Activated naive CD8-positive, alpha-beta T cell treated with anti-CD3 and anti-CD28 coated beads, Interleukin-2, amount 50 U/mL, for 24 hours (primary cell): Measurements from ENCODE around the gene EHMT1.
"Not testable (repeated sequence)": the region's sequence is repeated elsewhere in the genome, so short reads cannot be mapped to it uniquely, and the experiment has no call there.

ENCODE experiments used
- ATAC-seq: fragments of 150-1000 bp; cut with Tn5 transposase; one replicate; pipeline ENCODE4 v1.10.0; 2021
- DNase-seq: peaks from one replicate; pipeline ENCODE4 v3.0.0; 2021
- H3K27ac Mint-ChIP-seq: one replicate; pipeline ENCODE4 v1.8.0; 2021; ENCODE audit warnings: mild to moderate bottlenecking, mixed read lengths
- H3K27me3 Mint-ChIP-seq: one replicate; pipeline ENCODE4 v1.8.0; 2021; ENCODE audit warnings: mixed read lengths
- H3K36me3 Mint-ChIP-seq: one replicate; pipeline ENCODE4 v1.8.0; 2021; ENCODE audit warnings: low read depth, mixed read lengths
- H3K4me1 Mint-ChIP-seq: one replicate; pipeline ENCODE4 v1.8.0; 2021; ENCODE audit warnings: mixed read lengths
- H3K4me3 Mint-ChIP-seq: one replicate; pipeline ENCODE4 v1.8.0; 2021; ENCODE audit warnings: mild to moderate bottlenecking, moderate library complexity, mixed read lengths
- H3K9me3 Mint-ChIP-seq: one replicate; pipeline ENCODE4 v1.8.0; 2021; ENCODE audit warnings: mixed read lengths

The EHMT1 gene

DNA sequence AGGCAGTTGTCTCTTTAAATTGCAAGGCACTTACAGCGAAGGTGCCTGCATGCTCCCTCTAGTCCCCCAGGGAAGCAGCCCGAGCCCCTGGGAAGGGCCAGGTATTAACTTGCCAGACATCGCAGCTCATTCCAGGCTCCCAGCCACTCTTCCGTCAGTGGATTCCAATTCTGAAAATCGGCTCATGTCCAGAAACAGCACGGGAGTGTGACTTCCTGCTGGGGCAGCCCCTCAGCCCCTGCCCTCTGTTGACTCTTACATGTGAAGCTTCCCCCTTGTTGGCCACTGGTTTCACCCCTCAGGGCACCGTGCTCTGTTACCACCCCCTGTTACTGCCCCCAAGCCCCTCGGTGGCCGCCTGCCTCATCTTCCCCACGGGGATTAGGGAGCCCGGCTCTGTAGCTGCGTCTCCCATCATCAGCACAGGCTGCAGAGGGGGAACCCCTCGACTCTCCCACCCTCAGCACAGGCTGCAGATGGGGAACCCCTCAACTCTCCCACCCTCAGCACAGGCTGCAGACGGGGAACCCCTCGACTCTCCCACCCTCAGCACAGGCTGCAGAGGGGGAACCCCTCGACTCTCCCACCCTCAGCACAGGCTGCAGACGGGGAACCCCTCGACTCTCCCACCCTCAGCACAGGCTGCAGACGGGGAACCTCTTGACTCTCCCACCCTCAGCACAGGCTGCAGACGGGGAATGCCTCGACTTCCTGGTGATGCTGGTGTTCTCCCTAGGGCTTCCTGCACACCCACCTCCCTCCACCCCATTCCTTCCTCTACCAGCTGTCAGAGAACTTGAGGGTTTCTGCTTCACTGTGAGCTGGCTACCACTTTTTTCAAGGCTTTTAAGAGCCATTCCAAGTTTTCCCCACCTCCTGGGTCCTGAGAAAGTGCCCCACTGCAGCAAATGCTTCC, 247.7 kb downstream of the EHMT1 start:
- H3K9me3 Mint-ChIP-seq: peaks cover 7% of the 10 kb centered on the region
- no peak overlapping the region for H3K27ac Mint-ChIP-seq
- DNase-seq (no peak), ATAC-seq (no peak)
- peaks cover 2% of the 10 kb centered on the region for H3K4me1 Mint-ChIP-seq
- H3K36me3 Mint-ChIP-seq: no peaks in the 10 kb centered on the region
- H3K4me3 Mint-ChIP-seq: no peak overlapping the region
- H3K27me3 Mint-ChIP-seq: peaks cover 14% of the 10 kb centered on the region

DNA sequence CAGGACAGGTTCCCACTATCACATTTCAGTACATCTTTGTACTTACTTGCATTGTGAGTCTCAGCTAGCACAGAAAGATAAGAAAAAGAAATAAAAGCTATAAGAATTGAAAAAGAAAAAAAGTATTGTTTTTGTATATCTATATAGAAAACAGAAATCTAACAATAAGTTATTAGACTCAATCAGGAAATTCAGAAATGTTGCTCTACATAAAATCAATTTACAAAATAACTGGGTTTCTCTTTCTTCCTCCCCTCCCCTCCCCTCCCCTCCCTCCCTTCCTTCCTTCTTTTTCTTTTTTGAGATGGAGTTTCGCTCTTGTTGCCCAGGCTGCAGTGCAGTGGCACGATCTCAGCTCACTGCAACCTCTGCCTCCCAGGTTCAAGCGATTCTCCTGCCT, 251.6 kb downstream of the EHMT1 start:
- Mint-ChIP-seq H3K9me3 (no peaks in the 10 kb centered on the region), H3K4me1 (peaks cover 2% of the 10 kb centered on the region), H3K27me3 (peaks cover 25% of the 10 kb centered on the region), H3K36me3 (no peaks in the 10 kb centered on the region), H3K27ac (no peak overlapping the region), H3K4me3 (no peak overlapping the region)
- DNase-seq: no peak
- no peak for ATAC-seq

DNA sequence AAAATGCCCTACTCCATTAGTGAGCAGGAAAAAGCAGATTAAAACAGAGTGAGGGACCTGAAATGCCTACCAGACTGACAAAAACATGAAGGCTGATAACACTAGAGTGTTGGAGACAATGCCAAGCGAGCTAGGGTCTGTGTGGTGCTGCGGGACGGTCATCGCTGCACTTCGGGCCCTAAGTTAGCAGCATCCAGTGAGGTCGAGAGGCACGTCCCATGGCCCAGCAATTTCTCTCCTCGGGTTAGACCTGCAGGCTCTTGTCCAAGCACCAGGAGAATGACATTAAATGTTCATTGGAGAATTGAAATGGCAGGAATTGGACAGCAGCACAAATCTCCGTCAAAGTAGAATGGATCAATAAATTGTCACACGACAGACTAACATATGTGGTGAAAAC, 253.5 kb downstream of the EHMT1 start:
- ATAC-seq: no peak
- peaks cover 1% of the 10 kb centered on the region for H3K36me3 Mint-ChIP-seq
- H3K27ac Mint-ChIP-seq: no peak overlapping the region
- no peak overlapping the region for H3K4me3 Mint-ChIP-seq
- peaks cover 34% of the 10 kb centered on the region for H3K27me3 Mint-ChIP-seq
- no peak for DNase-seq
- H3K4me1 Mint-ChIP-seq: peaks cover 2% of the 10 kb centered on the region
- no peaks in the 10 kb centered on the region for H3K9me3 Mint-ChIP-seq

DNA sequence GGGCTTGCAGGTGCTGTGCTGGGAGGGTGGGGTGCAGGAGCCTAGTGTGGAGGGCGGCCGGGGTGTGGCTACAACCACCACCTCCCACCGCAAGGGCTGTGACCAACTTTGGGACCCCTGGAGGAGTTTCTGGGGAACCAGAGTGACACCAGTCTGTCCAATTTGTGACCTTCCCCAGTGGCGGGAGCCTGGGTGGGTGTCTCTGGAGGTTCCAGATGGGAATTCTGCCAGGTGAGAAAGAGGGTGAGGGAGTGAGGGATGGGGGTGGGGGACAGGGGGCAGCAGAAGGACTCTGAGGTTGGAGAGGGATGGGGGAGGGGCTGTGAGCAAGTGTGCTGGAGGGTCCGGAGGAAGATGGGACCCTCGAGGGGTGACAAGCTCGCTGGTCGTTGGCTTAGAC, 254.6 kb downstream of the EHMT1 start:
- Mint-ChIP-seq H3K27me3 (peaks cover 27% of the 10 kb centered on the region), H3K4me1 (peaks cover 2% of the 10 kb centered on the region), H3K9me3 (no peaks in the 10 kb centered on the region), H3K4me3 (no peak overlapping the region), H3K27ac (no peak overlapping the region), H3K36me3 (peaks cover 1% of the 10 kb centered on the region)
- no peak for DNase-seq
- ATAC-seq: no peak

DNA sequence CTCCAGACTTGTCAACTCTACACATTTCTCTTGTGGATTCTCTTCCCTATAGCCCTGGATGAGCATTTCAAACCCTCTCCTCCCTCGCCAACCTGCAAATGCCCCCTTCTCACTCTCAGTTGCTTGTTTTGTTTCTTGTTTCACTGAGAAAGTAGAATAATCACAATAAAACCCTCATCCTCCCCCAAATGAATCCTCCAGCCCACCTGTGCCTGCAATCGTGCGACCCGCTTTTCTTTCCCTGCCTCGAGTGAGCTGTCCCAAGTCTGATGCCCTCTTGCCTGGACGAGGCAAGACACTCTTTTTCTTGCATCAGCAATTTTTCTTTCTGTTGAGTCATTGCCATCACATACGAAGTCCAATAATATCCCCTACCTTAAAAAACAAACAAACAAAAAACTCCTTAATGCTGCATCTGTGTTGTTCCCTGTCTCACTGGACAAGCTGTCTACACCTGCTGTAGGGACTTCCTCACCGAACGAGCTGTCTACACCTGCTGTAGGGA, 255.1 kb downstream of the EHMT1 start:
- no peak overlapping the region for H3K4me3 Mint-ChIP-seq
- H3K27me3 Mint-ChIP-seq: peaks cover 25% of the 10 kb centered on the region
- H3K4me1 Mint-ChIP-seq: peaks cover 2% of the 10 kb centered on the region
- H3K27ac Mint-ChIP-seq: peak overlapping the region; percentile 18
- DNase-seq (no peak), ATAC-seq (no peak)
- H3K36me3 Mint-ChIP-seq: peaks cover 1% of the 10 kb centered on the region
- H3K9me3 Mint-ChIP-seq: no peaks in the 10 kb centered on the region

DNA sequence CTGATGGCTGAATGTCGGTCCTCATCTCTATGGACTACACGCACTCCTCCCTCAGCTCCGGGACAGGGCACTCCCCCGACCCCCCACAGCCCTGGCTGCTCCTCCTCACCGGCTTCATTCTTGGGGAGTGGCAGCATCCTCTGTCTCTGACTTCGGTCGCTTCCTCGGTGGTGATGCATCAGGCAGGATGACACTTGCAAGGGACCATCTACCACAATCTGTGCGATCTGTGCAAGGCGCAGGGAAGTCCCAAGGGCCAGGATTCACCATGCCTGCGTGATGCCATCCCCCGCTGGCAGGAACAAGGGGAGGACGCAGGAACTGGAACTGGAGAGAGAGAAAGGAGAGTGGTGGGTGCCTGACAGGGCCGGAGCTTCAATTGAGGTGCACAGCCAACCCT, 256.5 kb downstream of the EHMT1 start:
- Mint-ChIP-seq H3K4me1 (peaks cover 2% of the 10 kb centered on the region), H3K36me3 (peaks cover 1% of the 10 kb centered on the region), H3K9me3 (no peaks in the 10 kb centered on the region), H3K4me3 (no peak overlapping the region), H3K27ac (no peak overlapping the region), H3K27me3 (peaks cover 32% of the 10 kb centered on the region)
- DNase-seq (no peak), ATAC-seq (no peak)

DNA sequence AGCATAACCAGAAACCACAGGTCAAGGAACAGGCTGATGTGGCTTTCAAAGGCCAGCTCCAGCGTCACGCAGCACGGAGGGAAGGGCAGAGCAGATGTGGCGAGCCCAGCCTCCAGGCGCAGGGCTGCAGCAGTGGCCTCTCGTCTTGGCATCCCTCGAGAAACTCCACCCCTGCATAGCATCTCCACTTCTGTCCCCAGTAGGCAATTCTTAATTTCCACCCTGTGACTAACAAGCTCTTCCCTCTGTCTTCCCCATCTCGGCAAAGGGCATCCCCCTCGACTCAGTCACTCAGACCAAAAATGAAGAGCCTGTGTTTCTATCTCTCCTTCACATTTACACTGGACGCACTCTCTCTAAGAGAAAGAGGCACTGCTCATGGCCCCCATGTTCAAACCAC, 257.0 kb downstream of the EHMT1 start:
- H3K27me3 Mint-ChIP-seq: peaks cover 32% of the 10 kb centered on the region

DNA sequence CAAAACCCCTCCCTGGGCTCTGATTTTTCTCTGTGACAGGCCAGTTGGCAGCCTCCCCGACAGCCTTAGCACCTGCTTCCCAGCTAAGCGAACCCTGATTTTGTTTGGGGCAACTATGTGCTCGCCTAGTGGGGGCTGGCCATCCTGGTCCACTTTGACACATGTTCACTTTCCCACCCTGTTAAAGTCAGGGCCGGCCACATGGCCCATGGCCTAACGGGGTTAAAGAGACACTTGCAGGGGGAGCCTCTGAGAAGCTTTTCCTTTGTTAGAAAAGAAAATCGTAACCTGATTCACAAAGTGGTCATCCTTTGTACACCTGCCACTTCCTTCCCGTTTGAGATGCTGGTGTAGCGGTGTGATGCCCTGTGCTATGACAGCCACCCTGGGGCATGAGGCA, 257.5 kb downstream of the EHMT1 start:
- Mint-ChIP-seq H3K27ac (no peak overlapping the region), H3K27me3 (peaks cover 32% of the 10 kb centered on the region), H3K4me1 (peaks cover 2% of the 10 kb centered on the region), H3K4me3 (peak overlapping the region; percentile 32), H3K9me3 (no peaks in the 10 kb centered on the region), H3K36me3 (peaks cover 1% of the 10 kb centered on the region)
- DNase-seq: no peak
- ATAC-seq: no peak

More for the DNA sequence above, 257.0 kb downstream of the EHMT1 start:
- Mint-ChIP-seq H3K4me1 (peaks cover 2% of the 10 kb centered on the region), H3K9me3 (no peaks in the 10 kb centered on the region), H3K36me3 (peaks cover 1% of the 10 kb centered on the region), H3K27ac (no peak overlapping the region), H3K4me3 (no peak overlapping the region)
- DNase-seq (no peak), ATAC-seq (no peak)

DNA sequence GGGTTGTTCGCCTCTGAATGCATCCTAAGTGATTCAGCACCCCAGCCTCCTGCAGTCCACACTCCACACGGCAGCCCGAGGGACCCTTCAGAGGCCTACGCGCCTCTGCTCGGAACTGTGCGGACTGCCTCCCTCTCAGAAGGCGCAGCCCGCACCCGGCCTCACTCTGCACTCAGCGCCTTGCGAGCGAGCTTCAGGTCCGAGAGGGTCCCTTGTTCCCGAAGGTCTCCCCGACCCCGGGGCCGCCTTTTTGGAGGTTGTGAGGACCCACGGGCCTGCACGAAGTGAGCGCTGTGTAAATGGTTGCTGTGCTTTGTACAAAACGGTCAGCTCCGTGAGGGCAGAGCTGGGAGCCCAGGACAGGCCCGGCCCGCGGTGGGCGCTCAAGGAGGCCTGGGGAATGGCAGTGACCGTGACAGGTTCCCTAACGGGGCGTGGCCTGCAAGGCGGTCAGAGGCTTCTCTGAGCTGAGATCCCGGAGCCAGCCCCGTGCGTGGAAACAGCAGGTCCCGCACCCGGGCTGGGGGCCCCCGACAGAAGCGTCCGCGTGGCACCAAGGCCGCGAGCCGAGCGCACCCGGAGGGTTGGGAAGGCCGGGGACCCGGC, 258.1 kb downstream of the EHMT1 start:
- no peak for DNase-seq
- Mint-ChIP-seq H3K27ac (no peak overlapping the region), H3K4me1 (peaks cover 2% of the 10 kb centered on the region), H3K9me3 (no peaks in the 10 kb centered on the region), H3K4me3 (peak overlapping the region; percentile 32), H3K27me3 (peaks cover 30% of the 10 kb centered on the region), H3K36me3 (peaks cover 1% of the 10 kb centered on the region)
- ATAC-seq: no peak

DNA sequence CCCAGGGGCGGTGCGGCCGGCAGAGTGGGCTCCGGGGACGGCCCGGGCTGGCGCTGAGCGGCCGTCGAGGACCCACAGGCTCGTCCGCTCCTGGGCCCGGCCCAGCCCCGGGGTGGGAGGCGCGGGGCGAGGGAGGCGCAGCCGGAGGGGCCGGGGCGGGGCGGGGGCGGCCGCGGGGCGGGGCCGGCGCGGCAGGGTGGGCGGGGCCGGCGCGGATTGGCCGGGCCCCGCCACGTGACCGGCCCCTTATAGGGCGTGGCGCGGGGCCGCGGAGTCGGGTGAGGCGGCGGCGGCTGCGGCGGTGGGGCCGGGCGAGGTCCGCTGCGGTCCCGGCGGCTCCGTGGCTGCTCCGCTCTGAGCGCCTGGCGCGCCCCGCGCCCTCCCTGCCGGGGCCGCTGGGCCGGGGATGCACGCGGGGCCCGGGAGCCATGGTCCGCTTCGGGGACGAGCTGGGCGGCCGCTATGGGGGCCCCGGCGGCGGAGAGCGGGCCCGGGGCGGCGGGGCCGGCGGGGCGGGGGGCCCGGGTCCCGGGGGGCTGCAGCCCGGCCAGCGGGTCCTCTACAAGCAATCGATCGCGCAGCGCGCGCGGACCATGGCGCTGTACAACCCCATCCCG, 258.8 kb downstream of the EHMT1 start, which contains the start of gene CACNA1B:
TSS of gene CACNA1B (plus strand) at position 277 of the 617 bp plus-strand sequence. CDS start at position 429, 152 bp downstream.
- not testable (repeated sequence) for H3K4me1 Mint-ChIP-seq, ATAC-seq, H3K36me3 Mint-ChIP-seq, H3K9me3 Mint-ChIP-seq, DNase-seq, H3K27ac Mint-ChIP-seq
- Mint-ChIP-seq H3K4me3 (peak within 1 kb of the TSS; percentile 32), H3K27me3 (peaks cover 28% of the 10 kb centered on the region)

DNA sequence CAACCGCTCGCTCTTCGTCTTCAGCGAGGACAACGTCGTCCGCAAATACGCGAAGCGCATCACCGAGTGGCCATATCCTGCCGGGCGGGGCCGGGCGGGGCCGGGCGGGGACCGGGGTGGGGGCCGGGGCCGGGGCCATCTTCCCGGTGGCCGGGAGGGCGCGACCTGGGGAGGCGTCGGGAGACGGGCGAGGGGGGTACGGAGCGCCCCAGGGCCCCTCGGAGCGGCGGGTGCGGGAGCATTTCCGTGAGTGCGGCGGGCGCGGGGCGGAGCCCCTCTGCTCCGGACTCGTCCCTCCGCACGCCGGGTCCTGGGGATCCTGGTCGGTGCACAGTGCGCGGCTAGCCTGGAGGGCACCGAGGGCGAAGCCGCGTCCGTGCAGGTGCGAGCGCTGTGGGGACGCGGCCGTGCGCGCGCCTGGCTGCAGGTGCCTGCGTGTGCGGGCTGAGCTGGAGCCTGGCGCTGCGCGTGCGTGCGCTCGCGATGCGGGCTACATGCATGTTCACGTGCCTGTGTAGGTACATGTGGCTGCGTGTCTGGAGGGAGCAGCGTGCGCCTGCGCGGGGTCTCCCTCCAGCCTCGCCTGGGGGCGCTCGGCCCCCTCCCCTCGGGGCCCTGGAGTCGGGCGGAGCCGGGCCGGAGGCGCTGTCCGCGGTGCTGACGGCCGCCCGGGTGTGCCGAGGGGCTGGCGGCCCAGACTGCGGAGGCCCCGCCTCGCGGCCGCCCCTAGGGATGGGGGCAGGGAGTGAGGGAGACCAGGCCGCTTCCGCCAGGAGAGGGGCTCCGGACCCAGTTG, 259.5 kb downstream of the EHMT1 start:
- Mint-ChIP-seq H3K4me3 (no peak overlapping the region), H3K4me1 (peaks cover 2% of the 10 kb centered on the region), H3K27ac (no peak overlapping the region), H3K27me3 (peaks cover 28% of the 10 kb centered on the region), H3K36me3 (peaks cover 1% of the 10 kb centered on the region), H3K9me3 (no peaks in the 10 kb centered on the region)
- DNase-seq (peak; percentile 42), ATAC-seq (peak; percentile 17)

DNA sequence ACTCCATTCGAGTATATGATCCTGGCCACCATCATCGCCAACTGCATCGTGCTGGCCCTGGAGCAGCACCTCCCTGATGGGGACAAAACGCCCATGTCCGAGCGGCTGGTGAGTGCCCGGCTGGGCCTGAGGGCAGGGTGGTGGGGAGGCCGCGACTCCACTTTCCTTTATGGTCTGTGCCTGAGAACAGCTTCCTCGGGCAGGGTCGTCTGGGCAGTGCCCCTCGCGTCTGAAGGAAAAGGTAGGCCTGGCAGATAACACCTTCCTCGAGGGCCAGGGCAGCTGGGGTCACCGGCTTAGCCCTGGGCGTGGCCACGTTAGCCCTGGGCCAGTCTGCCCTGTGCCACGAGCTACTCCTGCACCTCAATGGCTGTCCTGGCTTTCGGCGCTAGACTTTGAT, 260.2 kb downstream of the EHMT1 start:
- no peak overlapping the region for H3K27ac Mint-ChIP-seq
- no peaks in the 10 kb centered on the region for H3K9me3 Mint-ChIP-seq
- ATAC-seq: no peak
- DNase-seq: no peak
- peaks cover 23% of the 10 kb centered on the region for H3K27me3 Mint-ChIP-seq
- peaks cover 2% of the 10 kb centered on the region for H3K4me1 Mint-ChIP-seq
- no peak overlapping the region for H3K4me3 Mint-ChIP-seq
- peaks cover 1% of the 10 kb centered on the region for H3K36me3 Mint-ChIP-seq

DNA sequence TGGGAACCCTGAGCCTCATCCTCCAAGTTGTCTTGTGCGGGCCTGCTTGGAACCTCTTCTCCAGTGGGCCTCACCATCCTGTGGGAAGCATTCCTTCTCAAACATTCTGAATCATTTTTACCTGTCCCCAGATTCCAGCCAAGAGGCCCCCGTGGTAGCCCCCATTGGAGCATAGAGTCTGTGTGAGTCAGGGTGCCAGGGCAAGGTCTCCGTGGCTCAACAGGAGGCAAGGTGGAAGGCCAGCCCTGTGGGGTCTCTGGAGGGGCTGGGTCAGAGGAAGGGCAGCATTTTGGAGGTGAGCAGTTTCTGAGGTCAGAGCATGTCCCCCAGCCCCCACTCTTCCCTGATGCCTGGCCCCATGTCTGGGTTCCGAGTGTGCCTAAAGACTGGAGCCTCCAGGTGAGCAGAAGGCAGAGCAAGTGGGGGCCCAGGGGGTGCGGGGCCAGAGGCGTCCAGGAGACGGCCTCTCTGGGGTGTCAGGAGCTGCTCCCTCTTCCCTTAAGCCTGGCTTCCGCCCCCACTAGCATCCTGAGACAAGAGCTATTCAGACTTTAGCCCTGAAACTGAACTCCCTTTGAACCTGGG, 260.9 kb downstream of the EHMT1 start:
- peaks cover 2% of the 10 kb centered on the region for H3K4me1 Mint-ChIP-seq
- peaks cover 22% of the 10 kb centered on the region for H3K27me3 Mint-ChIP-seq
- H3K36me3 Mint-ChIP-seq: peaks cover 1% of the 10 kb centered on the region
- no peak for ATAC-seq
- no peaks in the 10 kb centered on the region for H3K9me3 Mint-ChIP-seq
- DNase-seq: no peak
- no peak overlapping the region for H3K4me3 Mint-ChIP-seq
- H3K27ac Mint-ChIP-seq: no peak overlapping the region
